ENCODE measurements around the gene KATNAL1. TPM values are rescaled to one million over a fixed set of nuclear protein-coding genes. Genes with fewer than 3 reads are reported as not detected.

KATNAL1 gene
- polyA plus RNA-seq, 1 of the 3 experiments (the other 2 are of a cell fraction) = 5.1 TPM

DNA sequence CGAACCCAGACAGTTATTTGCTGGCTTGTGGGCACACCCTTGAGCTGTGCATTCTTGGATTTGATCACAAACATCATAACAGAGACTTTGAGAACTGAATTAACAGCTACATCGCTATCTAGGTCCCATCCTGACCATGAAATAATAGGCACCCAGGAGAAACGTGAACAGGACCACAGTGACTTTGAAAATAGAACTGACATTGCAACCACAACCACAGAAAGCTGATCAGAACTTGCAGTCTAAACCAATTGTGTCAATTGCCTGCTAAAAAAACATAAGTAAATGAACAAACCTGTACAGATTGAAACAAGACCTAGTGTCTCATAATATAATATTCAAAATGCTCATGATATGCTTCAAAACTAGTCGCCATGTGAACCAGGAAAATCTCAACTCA lies 18.3 kb upstream of the KATNAL1 start:
- H3K4me1 ChIP-seq (ENCODE audit: control insufficient read depth in 1 of 2, insufficient read depth in 2 of 2, low read depth in 1 of 2, low read length in 1 of 2) = no peaks in the 10 kb centered on the region
- 75% methylated on average over 4 of the region's 4 CpGs for WGBS (ENCODE audit: low lambda C conversion rate)
- POLR2A ChIA-PET = no interaction called here
- H3K9me2 ChIP-seq = no peaks in the 10 kb centered on the region
- no peak overlapping the region for H2AFZ ChIP-seq (ENCODE audit: low read depth)
- H3K79me2 ChIP-seq (ENCODE audit: insufficient read depth) = no peaks in the 10 kb centered on the region
- no peaks in the 10 kb centered on the region for H3K27me3 ChIP-seq (ENCODE audit: insufficient read depth)
- no peak for DNase-seq
- H3K27ac ChIP-seq (ENCODE audit: low read depth in 2 of 2, low read length in 1 of 2) = no peak overlapping the region
- no peak overlapping the region for H3K4me3 ChIP-seq (ENCODE audit: low read depth in 2 of 2, low read length in 1 of 2)
- H3K9ac ChIP-seq = no peak overlapping the region
- no peaks in the 10 kb centered on the region for H4K20me1 ChIP-seq (ENCODE audit: insufficient read depth)
- TF ChIP-seq, protein P1, sequence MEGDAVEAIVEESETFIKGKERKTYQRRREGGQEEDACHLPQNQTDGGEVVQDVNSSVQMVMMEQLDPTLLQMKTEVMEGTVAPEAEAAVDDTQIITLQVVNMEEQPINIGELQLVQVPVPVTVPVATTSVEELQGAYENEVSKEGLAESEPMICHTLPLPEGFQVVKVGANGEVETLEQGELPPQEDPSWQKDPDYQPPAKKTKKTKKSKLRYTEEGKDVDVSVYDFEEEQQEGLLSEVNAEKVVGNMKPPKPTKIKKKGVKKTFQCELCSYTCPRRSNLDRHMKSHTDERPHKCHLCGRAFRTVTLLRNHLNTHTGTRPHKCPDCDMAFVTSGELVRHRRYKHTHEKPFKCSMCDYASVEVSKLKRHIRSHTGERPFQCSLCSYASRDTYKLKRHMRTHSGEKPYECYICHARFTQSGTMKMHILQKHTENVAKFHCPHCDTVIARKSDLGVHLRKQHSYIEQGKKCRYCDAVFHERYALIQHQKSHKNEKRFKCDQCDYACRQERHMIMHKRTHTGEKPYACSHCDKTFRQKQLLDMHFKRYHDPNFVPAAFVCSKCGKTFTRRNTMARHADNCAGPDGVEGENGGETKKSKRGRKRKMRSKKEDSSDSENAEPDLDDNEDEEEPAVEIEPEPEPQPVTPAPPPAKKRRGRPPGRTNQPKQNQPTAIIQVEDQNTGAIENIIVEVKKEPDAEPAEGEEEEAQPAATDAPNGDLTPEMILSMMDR (IDR thresholded peaks at IDR 0.05) = no peak
- TF ChIP-seq EZH2phosphoT487 (IDR thresholded peaks at IDR 0.05; ENCODE audit: borderline replicate concordance, low read depth) = no peak
- no peak for TF ChIP-seq FOSL2 (IDR thresholded peaks at IDR 0.05; ENCODE audit: borderline replicate concordance, low read depth)
- TF ChIP-seq, protein P2, sequence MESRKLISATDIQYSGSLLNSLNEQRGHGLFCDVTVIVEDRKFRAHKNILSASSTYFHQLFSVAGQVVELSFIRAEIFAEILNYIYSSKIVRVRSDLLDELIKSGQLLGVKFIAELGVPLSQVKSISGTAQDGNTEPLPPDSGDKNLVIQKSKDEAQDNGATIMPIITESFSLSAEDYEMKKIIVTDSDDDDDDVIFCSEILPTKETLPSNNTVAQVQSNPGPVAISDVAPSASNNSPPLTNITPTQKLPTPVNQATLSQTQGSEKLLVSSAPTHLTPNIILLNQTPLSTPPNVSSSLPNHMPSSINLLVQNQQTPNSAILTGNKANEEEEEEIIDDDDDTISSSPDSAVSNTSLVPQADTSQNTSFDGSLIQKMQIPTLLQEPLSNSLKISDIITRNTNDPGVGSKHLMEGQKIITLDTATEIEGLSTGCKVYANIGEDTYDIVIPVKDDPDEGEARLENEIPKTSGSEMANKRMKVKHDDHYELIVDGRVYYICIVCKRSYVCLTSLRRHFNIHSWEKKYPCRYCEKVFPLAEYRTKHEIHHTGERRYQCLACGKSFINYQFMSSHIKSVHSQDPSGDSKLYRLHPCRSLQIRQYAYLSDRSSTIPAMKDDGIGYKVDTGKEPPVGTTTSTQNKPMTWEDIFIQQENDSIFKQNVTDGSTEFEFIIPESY (IDR thresholded peaks at IDR 0.05; ENCODE audit: borderline replicate concordance, low read depth) = no peak
- TF ChIP-seq RAD21 (IDR thresholded peaks at IDR 0.05; ENCODE audit: low read length) = no peak
- no peaks in the 10 kb centered on the region for H3K36me3 ChIP-seq (replicated peaks in 1 of 2; ENCODE audit: control insufficient read depth in 1 of 2, insufficient read depth in 2 of 2, low read length in 1 of 2)
- no peak overlapping the region for H3K4me2 ChIP-seq
- CTCF ChIA-PET = interaction anchor here (1.0 kb wide), 1 partner anchor 10 kb away, joined by 3 read pairs; no protein-coding TSS in a partner anchor
- no peaks in the 10 kb centered on the region for H3F3A ChIP-seq (replicated peaks; ENCODE audit: insufficient read depth)
- H3K9me3 ChIP-seq = no peaks in the 10 kb centered on the region

DNA sequence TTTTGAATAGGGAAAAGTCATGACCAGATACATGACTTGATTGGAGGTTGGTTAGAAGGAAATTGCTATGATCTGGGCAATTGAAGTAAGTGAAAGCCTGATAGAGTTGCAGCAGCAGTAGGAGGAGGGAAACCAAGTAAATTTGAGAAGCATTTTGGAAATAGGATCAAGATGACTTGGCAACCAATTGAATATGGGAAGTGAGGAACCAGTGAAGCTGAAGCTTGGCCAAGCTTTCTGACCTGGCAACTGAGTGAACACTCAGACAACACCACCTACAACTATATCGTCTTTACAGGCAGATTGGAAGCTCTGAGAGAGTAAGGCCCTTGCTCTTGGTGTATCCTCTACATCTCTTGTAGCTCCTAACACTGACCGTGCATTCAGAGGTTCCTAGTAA lies 16.2 kb upstream of the KATNAL1 start:
- no peaks in the 10 kb centered on the region for H3K9me2 ChIP-seq
- no peaks in the 10 kb centered on the region for H4K20me1 ChIP-seq (ENCODE audit: insufficient read depth)
- no peaks in the 10 kb centered on the region for H3F3A ChIP-seq (replicated peaks; ENCODE audit: insufficient read depth)
- no peak for DNase-seq
- no peaks in the 10 kb centered on the region; a peak in 1 of 4 replicates for H3K4me1 ChIP-seq (ENCODE audit: control insufficient read depth in 1 of 2, insufficient read depth in 2 of 2, low read depth in 1 of 2, low read length in 1 of 2)
- H3K36me3 ChIP-seq (replicated peaks in 1 of 2; ENCODE audit: control insufficient read depth in 1 of 2, insufficient read depth in 2 of 2, low read length in 1 of 2) = peaks cover 0 to 2% of the 10 kb centered on the region in 2 experiments
- no peak overlapping the region for H2AFZ ChIP-seq (ENCODE audit: low read depth)
- H3K27ac ChIP-seq (ENCODE audit: low read depth in 2 of 2, low read length in 1 of 2) = no peak overlapping the region
- ChIA-PET CTCF (interaction anchor here (1.1 kb wide), 1 partner anchor 191 kb away, joined by 4 read pairs; no protein-coding TSS in a partner anchor), POLR2A (no interaction called here)
- no peaks in the 10 kb centered on the region for H3K9me3 ChIP-seq
- H3K4me3 ChIP-seq (ENCODE audit: low read depth in 2 of 2, low read length in 1 of 2) = no peak overlapping the region
- 93% methylated on average over 2 of the region's 2 CpGs for WGBS (ENCODE audit: low lambda C conversion rate)
- no peak overlapping the region for H3K9ac ChIP-seq
- H3K27me3 ChIP-seq (ENCODE audit: insufficient read depth) = no peaks in the 10 kb centered on the region
- no peak overlapping the region for H3K4me2 ChIP-seq
- H3K79me2 ChIP-seq (ENCODE audit: insufficient read depth) = no peaks in the 10 kb centered on the region
- TF ChIP-seq GATA2 (CRISPR knock-in tag; IDR thresholded peaks at IDR 0.05) = no peak
- no peak for TF ChIP-seq FOSL2 (IDR thresholded peaks at IDR 0.05; ENCODE audit: borderline replicate concordance, low read depth)
- TF ChIP-seq, protein P3, sequence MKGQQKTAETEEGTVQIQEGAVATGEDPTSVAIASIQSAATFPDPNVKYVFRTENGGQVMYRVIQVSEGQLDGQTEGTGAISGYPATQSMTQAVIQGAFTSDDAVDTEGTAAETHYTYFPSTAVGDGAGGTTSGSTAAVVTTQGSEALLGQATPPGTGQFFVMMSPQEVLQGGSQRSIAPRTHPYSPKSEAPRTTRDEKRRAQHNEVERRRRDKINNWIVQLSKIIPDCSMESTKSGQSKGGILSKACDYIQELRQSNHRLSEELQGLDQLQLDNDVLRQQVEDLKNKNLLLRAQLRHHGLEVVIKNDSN (IDR thresholded peaks at IDR 0.05; ENCODE audit: borderline replicate concordance, low read depth) = no peak
- TF ChIP-seq ELF1 (IDR thresholded peaks at IDR 0.05) = no peak
- no peak for TF ChIP-seq RFX5 (IDR thresholded peaks at IDR 0.05; ENCODE audit: low read length)
- no peak for TF ChIP-seq RXRA (IDR thresholded peaks at IDR 0.05; ENCODE audit: borderline replicate concordance, low read depth)
- TF ChIP-seq SMC3 (IDR thresholded peaks at IDR 0.05; ENCODE audit: low read depth, low read length) = no peak
- no peak for TF ChIP-seq NRF1 (IDR thresholded peaks at IDR 0.05; ENCODE audit: low read depth, low read length)
- TF ChIP-seq, protein P2 (IDR thresholded peaks at IDR 0.05; ENCODE audit: borderline replicate concordance, low read depth) = no peak
- TF ChIP-seq, protein P4, sequence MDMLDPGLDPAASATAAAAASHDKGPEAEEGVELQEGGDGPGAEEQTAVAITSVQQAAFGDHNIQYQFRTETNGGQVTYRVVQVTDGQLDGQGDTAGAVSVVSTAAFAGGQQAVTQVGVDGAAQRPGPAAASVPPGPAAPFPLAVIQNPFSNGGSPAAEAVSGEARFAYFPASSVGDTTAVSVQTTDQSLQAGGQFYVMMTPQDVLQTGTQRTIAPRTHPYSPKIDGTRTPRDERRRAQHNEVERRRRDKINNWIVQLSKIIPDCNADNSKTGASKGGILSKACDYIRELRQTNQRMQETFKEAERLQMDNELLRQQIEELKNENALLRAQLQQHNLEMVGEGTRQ (IDR thresholded peaks at IDR 0.05; ENCODE audit: borderline replicate concordance, low read depth, low read length) = no peak
- no peak for TF ChIP-seq FOXJ3 (CRISPR knock-in tag; IDR thresholded peaks at IDR 0.05)
- TF ChIP-seq, protein P5, sequence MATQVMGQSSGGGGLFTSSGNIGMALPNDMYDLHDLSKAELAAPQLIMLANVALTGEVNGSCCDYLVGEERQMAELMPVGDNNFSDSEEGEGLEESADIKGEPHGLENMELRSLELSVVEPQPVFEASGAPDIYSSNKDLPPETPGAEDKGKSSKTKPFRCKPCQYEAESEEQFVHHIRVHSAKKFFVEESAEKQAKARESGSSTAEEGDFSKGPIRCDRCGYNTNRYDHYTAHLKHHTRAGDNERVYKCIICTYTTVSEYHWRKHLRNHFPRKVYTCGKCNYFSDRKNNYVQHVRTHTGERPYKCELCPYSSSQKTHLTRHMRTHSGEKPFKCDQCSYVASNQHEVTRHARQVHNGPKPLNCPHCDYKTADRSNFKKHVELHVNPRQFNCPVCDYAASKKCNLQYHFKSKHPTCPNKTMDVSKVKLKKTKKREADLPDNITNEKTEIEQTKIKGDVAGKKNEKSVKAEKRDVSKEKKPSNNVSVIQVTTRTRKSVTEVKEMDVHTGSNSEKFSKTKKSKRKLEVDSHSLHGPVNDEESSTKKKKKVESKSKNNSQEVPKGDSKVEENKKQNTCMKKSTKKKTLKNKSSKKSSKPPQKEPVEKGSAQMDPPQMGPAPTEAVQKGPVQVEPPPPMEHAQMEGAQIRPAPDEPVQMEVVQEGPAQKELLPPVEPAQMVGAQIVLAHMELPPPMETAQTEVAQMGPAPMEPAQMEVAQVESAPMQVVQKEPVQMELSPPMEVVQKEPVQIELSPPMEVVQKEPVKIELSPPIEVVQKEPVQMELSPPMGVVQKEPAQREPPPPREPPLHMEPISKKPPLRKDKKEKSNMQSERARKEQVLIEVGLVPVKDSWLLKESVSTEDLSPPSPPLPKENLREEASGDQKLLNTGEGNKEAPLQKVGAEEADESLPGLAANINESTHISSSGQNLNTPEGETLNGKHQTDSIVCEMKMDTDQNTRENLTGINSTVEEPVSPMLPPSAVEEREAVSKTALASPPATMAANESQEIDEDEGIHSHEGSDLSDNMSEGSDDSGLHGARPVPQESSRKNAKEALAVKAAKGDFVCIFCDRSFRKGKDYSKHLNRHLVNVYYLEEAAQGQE (IDR thresholded peaks at IDR 0.05; ENCODE audit: low read depth, low read length) = no peak
